Measurements from ENCODE around the gene MAU2.

DNA sequence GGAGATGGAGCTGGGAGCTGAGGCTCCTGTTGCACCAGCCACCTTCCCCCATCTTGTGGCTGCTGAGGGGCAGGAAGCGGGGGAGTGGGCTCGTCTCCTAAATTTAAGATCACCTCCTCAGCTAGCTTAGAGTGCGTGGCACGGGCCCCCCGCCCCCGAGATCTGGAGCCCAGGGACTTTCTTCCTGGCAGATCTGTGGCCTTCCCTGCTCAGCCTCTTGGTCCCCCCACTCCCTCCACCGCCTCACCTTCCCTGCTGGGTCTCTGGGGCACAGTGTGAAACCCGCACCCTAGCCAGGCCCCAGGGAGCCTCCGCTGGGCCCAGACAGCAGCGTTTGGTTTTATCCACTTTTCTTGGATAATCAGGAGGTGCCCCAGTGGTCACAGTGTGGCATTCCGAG, 35.9 kb downstream of the MAU2 start:
- TF ChIP-seq, protein P1, sequence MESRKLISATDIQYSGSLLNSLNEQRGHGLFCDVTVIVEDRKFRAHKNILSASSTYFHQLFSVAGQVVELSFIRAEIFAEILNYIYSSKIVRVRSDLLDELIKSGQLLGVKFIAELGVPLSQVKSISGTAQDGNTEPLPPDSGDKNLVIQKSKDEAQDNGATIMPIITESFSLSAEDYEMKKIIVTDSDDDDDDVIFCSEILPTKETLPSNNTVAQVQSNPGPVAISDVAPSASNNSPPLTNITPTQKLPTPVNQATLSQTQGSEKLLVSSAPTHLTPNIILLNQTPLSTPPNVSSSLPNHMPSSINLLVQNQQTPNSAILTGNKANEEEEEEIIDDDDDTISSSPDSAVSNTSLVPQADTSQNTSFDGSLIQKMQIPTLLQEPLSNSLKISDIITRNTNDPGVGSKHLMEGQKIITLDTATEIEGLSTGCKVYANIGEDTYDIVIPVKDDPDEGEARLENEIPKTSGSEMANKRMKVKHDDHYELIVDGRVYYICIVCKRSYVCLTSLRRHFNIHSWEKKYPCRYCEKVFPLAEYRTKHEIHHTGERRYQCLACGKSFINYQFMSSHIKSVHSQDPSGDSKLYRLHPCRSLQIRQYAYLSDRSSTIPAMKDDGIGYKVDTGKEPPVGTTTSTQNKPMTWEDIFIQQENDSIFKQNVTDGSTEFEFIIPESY (IDR thresholded peaks at IDR 0.05): no peak
- TF ChIP-seq, protein P2, sequence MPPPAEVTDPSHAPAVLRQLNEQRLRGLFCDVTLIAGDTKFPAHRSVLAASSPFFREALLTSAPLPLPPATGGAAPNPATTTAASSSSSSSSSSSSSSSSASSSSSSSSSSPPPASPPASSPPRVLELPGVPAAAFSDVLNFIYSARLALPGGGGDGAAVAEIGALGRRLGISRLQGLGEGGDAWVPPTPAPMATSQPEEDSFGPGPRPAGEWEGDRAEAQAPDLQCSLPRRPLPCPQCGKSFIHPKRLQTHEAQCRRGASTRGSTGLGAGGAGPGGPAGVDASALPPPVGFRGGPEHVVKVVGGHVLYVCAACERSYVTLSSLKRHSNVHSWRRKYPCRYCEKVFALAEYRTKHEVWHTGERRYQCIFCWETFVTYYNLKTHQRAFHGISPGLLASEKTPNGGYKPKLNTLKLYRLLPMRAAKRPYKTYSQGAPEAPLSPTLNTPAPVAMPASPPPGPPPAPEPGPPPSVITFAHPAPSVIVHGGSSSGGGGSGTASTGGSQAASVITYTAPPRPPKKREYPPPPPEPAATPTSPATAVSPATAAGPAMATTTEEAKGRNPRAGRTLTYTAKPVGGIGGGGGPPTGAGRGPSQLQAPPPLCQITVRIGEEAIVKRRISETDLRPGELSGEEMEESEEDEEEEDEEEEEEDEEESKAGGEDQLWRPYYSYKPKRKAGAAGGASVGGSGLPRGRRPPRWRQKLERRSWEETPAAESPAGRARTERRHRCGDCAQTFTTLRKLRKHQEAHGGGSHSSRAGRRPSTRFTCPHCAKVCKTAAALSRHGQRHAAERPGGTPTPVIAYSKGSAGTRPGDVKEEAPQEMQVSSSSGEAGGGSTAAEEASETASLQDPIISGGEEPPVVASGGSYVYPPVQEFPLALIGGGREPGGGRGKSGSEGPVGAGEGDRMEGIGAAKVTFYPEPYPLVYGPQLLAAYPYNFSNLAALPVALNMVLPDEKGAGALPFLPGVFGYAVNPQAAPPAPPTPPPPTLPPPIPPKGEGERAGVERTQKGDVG (CRISPR knock-in tag; IDR thresholded peaks at IDR 0.05): no peak
- no peak for TF ChIP-seq TARDBP (IDR thresholded peaks at IDR 0.05; ENCODE audit: borderline replicate concordance)
- TF ChIP-seq, protein P3, sequence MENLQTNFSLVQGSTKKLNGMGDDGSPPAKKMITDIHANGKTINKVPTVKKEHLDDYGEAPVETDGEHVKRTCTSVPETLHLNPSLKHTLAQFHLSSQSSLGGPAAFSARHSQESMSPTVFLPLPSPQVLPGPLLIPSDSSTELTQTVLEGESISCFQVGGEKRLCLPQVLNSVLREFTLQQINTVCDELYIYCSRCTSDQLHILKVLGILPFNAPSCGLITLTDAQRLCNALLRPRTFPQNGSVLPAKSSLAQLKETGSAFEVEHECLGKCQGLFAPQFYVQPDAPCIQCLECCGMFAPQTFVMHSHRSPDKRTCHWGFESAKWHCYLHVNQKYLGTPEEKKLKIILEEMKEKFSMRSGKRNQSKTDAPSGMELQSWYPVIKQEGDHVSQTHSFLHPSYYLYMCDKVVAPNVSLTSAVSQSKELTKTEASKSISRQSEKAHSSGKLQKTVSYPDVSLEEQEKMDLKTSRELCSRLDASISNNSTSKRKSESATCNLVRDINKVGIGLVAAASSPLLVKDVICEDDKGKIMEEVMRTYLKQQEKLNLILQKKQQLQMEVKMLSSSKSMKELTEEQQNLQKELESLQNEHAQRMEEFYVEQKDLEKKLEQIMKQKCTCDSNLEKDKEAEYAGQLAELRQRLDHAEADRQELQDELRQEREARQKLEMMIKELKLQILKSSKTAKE (IDR thresholded peaks at IDR 0.05; ENCODE audit: low read depth, poor library complexity, severe bottlenecking): no peak
